Measurements from ENCODE around the gene CDC42EP2.

The CDC42EP2 gene

GRCh38 chr11:65304613-65305012, 10.1 kb upstream of the CDC42EP2 start:
- TF ChIP-seq GABPA (IDR thresholded peaks at IDR 0.05; ENCODE audit: low read depth) = no peak
- TF ChIP-seq SPI1 (IDR thresholded peaks at IDR 0.05; ENCODE audit: borderline replicate concordance, low read depth) = no peak
- TF ChIP-seq CTCF (IDR thresholded peaks at IDR 0.05; ENCODE audit: insufficient read depth, low read length) = no peak
- peak; percentile 24; the same call in 1 of the 2 replicates for TF ChIP-seq POLR2AphosphoS5 (IDR thresholded peaks at IDR 0.05; ENCODE audit: low read depth)
- no peak for TF ChIP-seq REST (IDR thresholded peaks at IDR 0.05; ENCODE audit: insufficient replicate concordance, low read depth)
- H3K27me3 ChIP-seq (ENCODE audit: insufficient read depth, poor library complexity, severe bottlenecking) = no peaks in the 10 kb centered on the region
- no peak overlapping the region for H3K27ac ChIP-seq (replicated peaks)

GRCh38 chr11:65305501-65306268, 9.0 kb upstream of the CDC42EP2 start:
- no peak for DNase-seq (ENCODE audit: low read depth in 1 of 2, low spot score in 1 of 2)
- Histone ChIP-seq H3K4me3 (replicated peaks; ENCODE audit: insufficient read depth, low read length) (no peak overlapping the region), H3K27ac (replicated peaks) (no peak overlapping the region), H3K27me3 (ENCODE audit: insufficient read depth, poor library complexity, severe bottlenecking) (no peaks in the 10 kb centered on the region)
- TF ChIP-seq CTCF (IDR thresholded peaks at IDR 0.05; ENCODE audit: insufficient read depth, low read length) = no peak
- TF ChIP-seq SPI1 (IDR thresholded peaks at IDR 0.05; ENCODE audit: borderline replicate concordance, low read depth) = no peak
- TF ChIP-seq POLR2AphosphoS5 (IDR thresholded peaks at IDR 0.05; ENCODE audit: low read depth) = no peak
- no peak for TF ChIP-seq REST (IDR thresholded peaks at IDR 0.05; ENCODE audit: insufficient replicate concordance, low read depth)
- no peak for TF ChIP-seq GABPA (IDR thresholded peaks at IDR 0.05; ENCODE audit: low read depth)

More at GRCh38 chr11:65304613-65305012, 10.1 kb upstream of the CDC42EP2 start:
- no peak overlapping the region for H3K4me3 ChIP-seq (replicated peaks; ENCODE audit: insufficient read depth, low read length)
- no peak for DNase-seq (ENCODE audit: low read depth in 1 of 2, low spot score in 1 of 2)

- TF ChIP-seq REST (IDR thresholded peaks at IDR 0.05; ENCODE audit: insufficient replicate concordance, low read depth) (no peak), CTCF (IDR thresholded peaks at IDR 0.05; ENCODE audit: insufficient read depth, low read length) (no peak), GABPA (IDR thresholded peaks at IDR 0.05; ENCODE audit: low read depth) (no peak), SPI1 (IDR thresholded peaks at IDR 0.05; ENCODE audit: borderline replicate concordance, low read depth) (no peak), POLR2AphosphoS5 (IDR thresholded peaks at IDR 0.05; ENCODE audit: low read depth) (no peak)
- DNase-seq (ENCODE audit: low read depth in 1 of 2, low spot score in 1 of 2) = no peak
- H3K27me3 ChIP-seq (ENCODE audit: insufficient read depth, poor library complexity, severe bottlenecking) = no peaks in the 10 kb centered on the region
- H3K27ac ChIP-seq (replicated peaks) = no peak overlapping the region
- no peak overlapping the region for H3K4me3 ChIP-seq (replicated peaks; ENCODE audit: insufficient read depth, low read length)
Observed at GRCh38 chr11:65307298-65308229, 7.1 kb upstream of the CDC42EP2 start.

Data from HL-60 (cell line).